Upper lobe of right lung (tissue), 1 donor: ENCODE results near the gene UBASH3B. TPM values are rescaled to one million over a fixed set of nuclear protein-coding genes. Genes with fewer than 3 reads are reported as not detected.
A peak's percentile ranks its signal among the peaks of the same experiment; 100 is the strongest.

Source experiments
- ATAC-seq: fragments of 200-7000 bp; cut with Tn5 transposase; one replicate; pipeline ENCODE4 v1.9.1; 2020; ENCODE audit warnings: mild to moderate bottlenecking, moderate library complexity
- DNase-seq: peaks from one replicate; pipeline ENCODE4 v3.0.0-alpha.2; 2020
- H3K27ac ChIP-seq: fragments of 200-600 bp; one replicate; pipeline ENCODE4 v1.8.0; 2022
- H3K27me3 ChIP-seq: fragments of 200-600 bp; one replicate; pipeline ENCODE4 v1.8.0; 2022; ENCODE audit warnings: mild to moderate bottlenecking
- H3K36me3 ChIP-seq: fragments of 200-600 bp; one replicate; pipeline ENCODE4 v1.8.0; 2022
- H3K4me1 ChIP-seq: fragments of 200-600 bp; one replicate; pipeline ENCODE4 v1.8.0; 2022
- H3K4me3 ChIP-seq: fragments of 200-600 bp; one replicate; pipeline ENCODE4 v1.8.0; 2022; ENCODE audit warnings: mild to moderate bottlenecking
- H3K9me3 ChIP-seq: fragments of 200-600 bp; one replicate; pipeline ENCODE4 v1.8.0; 2022
- intact Hi-C: fragments of 100-400 bp; cut with DNase I; formaldehyde crosslinking; loops from one replicate; pipeline ENCODE4 v1.11.0; 2022
- total RNA-seq: library from RNA; stranded (reverse); fragmentation: NEBNext Ultra II Directional; extraction: Animal tissue kit (Norgen Biotek cat#: 25700); gene quantifications from one replicate; pipeline ENCODE4 v1.2.1, GENCODE V29; 2021
- TF ChIP-seq, protein P1 (sequence below): fragments of 200-600 bp; IDR thresholded peaks from one replicate; pipeline ENCODE4 v1.8.0; 2022; ENCODE audit warnings: antibody characterized with exemption
- donor health status: DM: no; HTN: yes; CAD: no; lungs with severe emphysema.

Gene UBASH3B
- total RNA-seq, 1 donor from 2014 or later, result 42.2 TPM

DNA sequence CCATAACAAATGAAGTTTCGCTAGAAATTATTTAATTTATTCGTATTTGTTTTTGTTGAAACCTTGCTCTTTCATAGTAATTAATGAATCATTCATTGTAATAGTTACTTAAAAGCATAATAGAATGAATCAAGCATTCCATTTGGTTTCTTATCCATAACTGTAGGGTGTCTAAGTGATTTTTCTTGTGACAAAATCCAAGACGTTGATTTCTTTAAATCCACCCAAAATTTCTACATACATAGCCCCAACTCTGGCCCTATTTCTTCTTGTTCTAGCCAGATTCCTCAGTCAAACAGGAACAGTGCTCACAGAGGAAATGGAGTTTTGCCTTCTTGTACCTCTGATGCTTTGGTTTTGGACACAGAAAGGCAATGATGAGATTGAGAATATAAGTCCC is 25.5 kb downstream of the UBASH3B start:
- no peak for ATAC-seq
- Histone ChIP-seq H3K36me3 (no peaks in the 10 kb centered on the region), H3K4me1 (no peaks in the 10 kb centered on the region), H3K4me3 (no peak overlapping the region), H3K9me3 (no peaks in the 10 kb centered on the region), H3K27me3 (no peaks in the 10 kb centered on the region), H3K27ac (no peak overlapping the region)
- intact Hi-C loops, result no loop called here
- DNase-seq, result no peak
- TF ChIP-seq, protein P1, sequence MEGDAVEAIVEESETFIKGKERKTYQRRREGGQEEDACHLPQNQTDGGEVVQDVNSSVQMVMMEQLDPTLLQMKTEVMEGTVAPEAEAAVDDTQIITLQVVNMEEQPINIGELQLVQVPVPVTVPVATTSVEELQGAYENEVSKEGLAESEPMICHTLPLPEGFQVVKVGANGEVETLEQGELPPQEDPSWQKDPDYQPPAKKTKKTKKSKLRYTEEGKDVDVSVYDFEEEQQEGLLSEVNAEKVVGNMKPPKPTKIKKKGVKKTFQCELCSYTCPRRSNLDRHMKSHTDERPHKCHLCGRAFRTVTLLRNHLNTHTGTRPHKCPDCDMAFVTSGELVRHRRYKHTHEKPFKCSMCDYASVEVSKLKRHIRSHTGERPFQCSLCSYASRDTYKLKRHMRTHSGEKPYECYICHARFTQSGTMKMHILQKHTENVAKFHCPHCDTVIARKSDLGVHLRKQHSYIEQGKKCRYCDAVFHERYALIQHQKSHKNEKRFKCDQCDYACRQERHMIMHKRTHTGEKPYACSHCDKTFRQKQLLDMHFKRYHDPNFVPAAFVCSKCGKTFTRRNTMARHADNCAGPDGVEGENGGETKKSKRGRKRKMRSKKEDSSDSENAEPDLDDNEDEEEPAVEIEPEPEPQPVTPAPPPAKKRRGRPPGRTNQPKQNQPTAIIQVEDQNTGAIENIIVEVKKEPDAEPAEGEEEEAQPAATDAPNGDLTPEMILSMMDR, result no peak

DNA sequence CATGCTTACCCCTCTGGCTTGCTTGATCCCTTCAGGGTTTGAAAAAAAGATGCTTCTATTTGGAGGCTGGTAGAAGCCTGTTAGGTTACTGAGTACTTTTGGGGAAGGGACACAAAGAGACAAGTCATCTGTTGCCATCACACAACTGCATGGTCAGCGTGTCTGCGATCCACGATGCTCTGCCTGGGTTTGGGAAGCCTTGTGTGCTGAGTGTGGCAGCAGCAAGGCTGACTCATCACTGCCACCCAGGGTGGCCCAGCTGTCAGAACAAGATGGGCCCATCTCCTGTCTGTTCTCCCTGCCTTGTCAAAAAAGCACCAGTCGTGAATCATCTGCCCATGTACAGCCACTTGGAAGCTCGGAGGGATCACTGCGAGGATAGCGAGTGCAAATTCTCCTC is 26.2 kb downstream of the UBASH3B start:
- Histone ChIP-seq H3K9me3 (no peaks in the 10 kb centered on the region), H3K4me1 (no peaks in the 10 kb centered on the region), H3K27me3 (no peaks in the 10 kb centered on the region), H3K4me3 (no peak overlapping the region), H3K36me3 (no peaks in the 10 kb centered on the region), H3K27ac (no peak overlapping the region)
- TF ChIP-seq, protein P1, result no peak
- DNase-seq (no peak), ATAC-seq (peak; percentile 29)
- intact Hi-C loops, result no loop called here

DNA sequence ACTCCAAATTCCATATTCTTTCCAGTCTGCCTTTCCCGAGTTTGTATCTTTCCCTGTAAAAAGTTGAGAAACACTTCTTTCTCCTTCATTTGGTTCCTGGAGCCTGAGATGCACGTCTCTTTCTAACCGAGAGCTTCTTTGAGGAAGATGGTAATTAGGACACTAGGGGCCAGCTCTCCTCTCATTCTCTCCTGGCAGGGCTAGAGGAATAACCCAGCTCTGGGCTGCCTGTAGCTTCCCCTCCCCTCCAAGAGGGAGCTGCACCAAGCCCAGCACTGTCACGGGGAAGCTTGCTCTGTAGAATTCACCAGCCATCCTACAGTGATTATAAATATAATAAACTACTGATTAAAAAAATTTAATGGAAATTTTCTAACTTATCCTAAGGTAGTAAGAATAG is 26.9 kb downstream of the UBASH3B start:
- intact Hi-C loops, result no loop called here
- DNase-seq (no peak), ATAC-seq (no peak)
- H3K27ac ChIP-seq, result no peak overlapping the region
- TF ChIP-seq, protein P1, result no peak
- H3K4me3 ChIP-seq, result no peak overlapping the region
- H3K36me3 ChIP-seq, result no peaks in the 10 kb centered on the region
- no peaks in the 10 kb centered on the region for H3K27me3 ChIP-seq
- no peaks in the 10 kb centered on the region for H3K4me1 ChIP-seq
- no peaks in the 10 kb centered on the region for H3K9me3 ChIP-seq

DNA sequence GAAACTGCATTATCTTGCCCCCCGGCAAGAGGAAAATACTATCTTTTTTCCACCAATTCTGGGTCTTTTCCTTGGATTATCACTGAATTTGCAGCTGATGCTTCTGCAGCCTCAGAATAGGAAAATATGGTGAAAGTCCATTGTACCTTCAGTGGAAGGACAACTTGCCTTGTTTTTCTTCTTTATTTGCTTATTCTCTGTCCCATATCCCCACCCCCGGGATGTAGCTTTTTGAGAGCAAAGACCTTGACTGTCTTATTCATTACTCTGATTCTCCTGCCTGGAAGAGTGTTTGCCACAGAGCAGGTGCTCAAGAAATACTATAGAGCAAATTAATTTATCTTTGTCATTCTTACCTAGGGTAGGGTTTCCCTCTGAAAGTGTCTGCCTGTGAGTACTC is 29.5 kb downstream of the UBASH3B start:
- no peak overlapping the region for H3K27ac ChIP-seq
- no peaks in the 10 kb centered on the region for H3K4me1 ChIP-seq
- intact Hi-C loops, result no loop called here
- H3K27me3 ChIP-seq, result no peaks in the 10 kb centered on the region
- DNase-seq, result no peak
- no peak overlapping the region for H3K4me3 ChIP-seq
- no peaks in the 10 kb centered on the region for H3K36me3 ChIP-seq
- no peak for ATAC-seq
- no peaks in the 10 kb centered on the region for H3K9me3 ChIP-seq
- TF ChIP-seq, protein P1, result no peak

- Histone ChIP-seq H3K27me3 (no peaks in the 10 kb centered on the region), H3K4me1 (peaks cover 5% of the 10 kb centered on the region), H3K9me3 (no peaks in the 10 kb centered on the region), H3K36me3 (no peaks in the 10 kb centered on the region), H3K27ac (no peak overlapping the region), H3K4me3 (no peak overlapping the region)
- ATAC-seq, result no peak
- intact Hi-C loops, result no loop called here
- no peak for DNase-seq
- TF ChIP-seq, protein P1, result no peak
These were observed 30.6 kb downstream of the UBASH3B start for GRCh38 chr11:122686111-122686510.

DNA sequence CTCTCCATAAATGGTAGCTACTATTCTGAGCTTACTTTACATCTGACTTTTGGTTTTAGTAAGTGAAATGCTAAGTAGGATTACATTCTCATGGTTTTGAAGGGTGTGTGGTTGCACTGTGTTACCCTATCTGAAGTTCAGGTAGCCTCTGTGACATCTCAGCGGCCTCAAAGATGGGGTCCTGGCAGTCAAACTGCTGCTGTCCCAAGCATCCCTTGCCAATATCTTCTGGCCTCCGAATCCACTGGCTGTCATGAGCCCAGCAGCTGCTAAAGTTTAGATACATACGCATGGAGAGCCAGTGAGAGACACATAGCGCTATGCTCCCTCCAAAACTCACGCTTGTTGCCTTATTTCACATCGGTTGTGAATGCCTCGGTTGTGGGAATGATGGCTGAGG is 34.9 kb downstream of the UBASH3B start:
- TF ChIP-seq, protein P1, result no peak
- no peak for ATAC-seq
- peaks cover 19% of the 10 kb centered on the region for H3K4me1 ChIP-seq
- peak overlapping the region; percentile 35 for H3K4me3 ChIP-seq
- DNase-seq, result no peak
- H3K9me3 ChIP-seq, result no peaks in the 10 kb centered on the region
- H3K27me3 ChIP-seq, result no peaks in the 10 kb centered on the region
- H3K36me3 ChIP-seq, result no peaks in the 10 kb centered on the region
- peak overlapping the region; percentile 70 for H3K27ac ChIP-seq
- intact Hi-C loops, result no loop called here
